K562 (cell line): ENCODE measurements around the gene UBE2M. TPM values are rescaled to one million over a fixed set of nuclear protein-coding genes. Genes with fewer than 3 reads are reported as not detected.

Experiments
- ATAC-seq: fragments of 200-7000 bp; cut with Tn5 transposase; 3 replicates; pipeline ENCODE4 v1.9.1; 2020; ENCODE audit warnings: moderate library complexity
- BruUV-seq: library from RNA; stranded (reverse); fragments of 400-500 nt; replicated peaks from 2 replicates; lab custom pipeline; 2021; lab: Mats Ljungman, UMichigan
- CTCF ChIA-PET: fragments of 300-600 bp; formaldehyde crosslinking; extraction: SDS; loops from one replicate; lab custom pipeline; 2021; ENCODE audit warnings: low intra/inter-chr PET ratio; lab: Yijun Ruan, JAX
- POLR2A ChIA-PET: fragments of 300-600, 350-650 bp; sonication (Branson Sonifier 250); formaldehyde crosslinking; extraction: SDS; loops from one replicate; lab custom pipeline; 2021; ENCODE audit warnings: antibody characterized with exemption, inconsistent platforms; lab: Yijun Ruan, JAX
- DNase-seq, 4 experiments: peaks; one replicate each; pipeline versions ENCODE4 v3.0.0 to v3.0.0-alpha.2; 2011 to 2018; ENCODE audit warnings: low spot score in 3 of 4, mixed read lengths in 3 of 4; ENCODE audit errors: extremely low read depth in 1 of 4
- FAIRE-seq: peaks from 2 replicates; lab custom pipeline; 2011; peaks lifted over from hg19 to GRCh38; lab: Jason Lieb, UNC
- H2AFZ ChIP-seq: 2 replicates; pipeline ENCODE4 v1.6.0; 2011; ENCODE audit warnings: low read depth, low read length, control low read depth, inconsistent platforms
- H3K27ac ChIP-seq: fragments of 200-600 bp; 3 replicates; pipeline ENCODE4 v1.8.0; 2011; ENCODE audit warnings: low read depth, mild to moderate bottlenecking, control low read depth, inconsistent platforms, low read length, moderate library complexity, mixed read lengths; ENCODE audit errors: extremely low read depth
- H3K27me3 ChIP-seq, 2 experiments: fragments of 300-600 bp in 1 of 2; 2 replicates in 1 of 2; 3 replicates in 1 of 2; pipeline versions ENCODE4 v1.6.0 to v1.8.0; 2011; ENCODE audit warnings: inconsistent platforms in 2 of 2, low read length in 2 of 2, mild to moderate bottlenecking in 1 of 2, mixed read lengths in 1 of 2, moderate library complexity in 1 of 2; ENCODE audit not compliant: control insufficient read depth in 2 of 2, insufficient read depth in 2 of 2
- H3K36me3 ChIP-seq: fragments of 300-600 bp; 3 replicates; pipeline ENCODE4 v1.8.0; 2011; ENCODE audit warnings: mild to moderate bottlenecking, low read length, inconsistent platforms; ENCODE audit not compliant: control insufficient read depth, insufficient read depth
- H3K4me1 ChIP-seq, 2 experiments: fragments of 200-600 bp in 1 of 2; replicated peaks in 1 of 2; 2 replicates in 1 of 2; 3 replicates in 1 of 2; pipeline versions ENCODE4 v1.5.1 to v1.8.0; 2011; ENCODE audit warnings: inconsistent platforms in 2 of 2, low read length in 2 of 2, mild to moderate bottlenecking in 1 of 2, mixed read lengths in 1 of 2, moderate library complexity in 1 of 2; ENCODE audit not compliant: control insufficient read depth in 2 of 2, insufficient read depth in 2 of 2
- H3K4me2 ChIP-seq: 2 replicates; pipeline ENCODE4 v1.6.1; 2011; ENCODE audit warnings: low read length, control low read depth, inconsistent platforms, mixed read lengths; ENCODE audit not compliant: insufficient read depth
- H3K4me3 ChIP-seq: fragments of 200-600 bp; sonication (generic), shearing (Covaris generic); 2 replicates; pipeline ENCODE4 v1.5.1; 2016; ENCODE audit warnings: control low read depth, inconsistent platforms
- H3K79me2 ChIP-seq: fragments of 200-600 bp; 3 replicates; pipeline ENCODE4 v1.8.0; 2011; ENCODE audit warnings: low read length, inconsistent platforms; ENCODE audit not compliant: control insufficient read depth, insufficient read depth
- H3K9ac ChIP-seq, 2 experiments: 2 replicates each; pipeline versions ENCODE4 v1.6.0 to v1.6.1; 2011; ENCODE audit warnings: low read depth in 2 of 2, low read length in 2 of 2, control low read depth in 1 of 2, inconsistent platforms in 1 of 2, mild to moderate bottlenecking in 1 of 2, mixed read lengths in 1 of 2; ENCODE audit not compliant: insufficient read depth in 1 of 2
- H3K9me1 ChIP-seq: one replicate; pipeline ENCODE4 v1.6.0; 2011; ENCODE audit warnings: inconsistent platforms, mild to moderate bottlenecking, low read length, moderate library complexity; ENCODE audit not compliant: control insufficient read depth, insufficient read depth
- H3K9me3 ChIP-seq: replicated peaks from 2 replicates; pipeline ENCODE4 v1.5.1; 2011; ENCODE audit warnings: low read depth, low read length, inconsistent platforms; ENCODE audit not compliant: control insufficient read depth, insufficient read depth
- H4K20me1 ChIP-seq: replicated peaks from 2 replicates; pipeline ENCODE4 v1.6.1; 2011; ENCODE audit warnings: low read length, inconsistent platforms, mixed read lengths; ENCODE audit not compliant: control insufficient read depth, insufficient read depth
- DMBX1 ChIP-seq: fragments of 250-450 bp; sonication (Bioruptor Pico); IDR thresholded peaks from 2 replicates; pipeline ENCODE4 v1.8.0; 2022; ENCODE audit warnings: inconsistent platforms, mild to moderate bottlenecking, moderate library complexity, borderline replicate concordance
- SIRT6 ChIP-seq: IDR thresholded peaks from one replicate; pipeline ENCODE4 v1.6.1; 2012; ENCODE audit warnings: low read depth, mild to moderate bottlenecking, control low read depth, inconsistent platforms, low read length, moderate library complexity
- ZSCAN29 ChIP-seq: fragments of 450-650 bp; IDR thresholded peaks from 2 replicates; pipeline ENCODE4 v1.6.1; 2017
- WGBS: fragments of 100-300 bp; shearing (Covaris generic); methylation state at CpG from one replicate; pipeline ENCODE4 v1.1.6; 2016; ENCODE audit warnings: low coverage, mixed read lengths; ENCODE audit not compliant: insufficient coverage; ENCODE audit errors: missing lambda C conversion rate; 5-methylcytosine and 5-hydroxymethylcytosine counted together
- in situ Hi-C: fragments of 300-500 bp; cut with MboI; formaldehyde crosslinking; loops from 4 replicates; pipeline ENCODE4 v1.15.0; 2018; ENCODE audit warnings: inconsistent platforms, mixed read lengths
- intact Hi-C: fragments of 100-400 bp; cut with micrococcal nuclease; formaldehyde crosslinking; loops from 2 replicates; pipeline ENCODE4 v1.14.2; 2022
- polyA plus RNA-seq, 8 experiments: library from polyadenylated mRNA; depleted of rRNA in 4 of 8; stranded (reverse) in 5 of 8; unstranded in 3 of 8; fragments of >200 nt; fragmentation: Nextera tagmentation in 2 of 8; fragmentation: Illumina TruSeq in 1 of 8; extraction: Ambion mirVana in 2 of 8; extraction: Trizol in 1 of 8; gene quantifications; 2 replicates each; pipeline versions ENCODE4 v1.2.1 to v1.2.3, GENCODE V29; 2011 to 2014; ENCODE audit warnings: inconsistent platforms in 1 of 8, missing spikeins in 1 of 8
- total RNA-seq, 7 experiments: library from RNA; depleted of rRNA in 6 of 7; stranded (reverse); fragments of >200 nt in 6 of 7; fragmentation: Illumina TruSeq in 2 of 7; extraction: Trizol in 2 of 7; gene quantifications; 2 replicates each; pipeline versions ENCODE4 v1.2.1 to v1.2.3, GENCODE V29; 2011 to 2021; ENCODE audit warnings: low replicate concordance in 1 of 7
- TF ChIP-seq, protein P1 (sequence below): sonication (generic); formaldehyde crosslinking; IDR thresholded peaks from 2 replicates; pipeline ENCODE4 v1.8.1; 2023; ENCODE audit warnings: mild to moderate bottlenecking, missing genetic modification reagents

Gene UBE2M
- total and polyA plus RNA-seq, 9 of the 15 experiments (the other 6 are each of a cell fraction or from before 2014, with no cell fraction given) = 0.92 to 163 (median 85.7) TPM

DNA sequence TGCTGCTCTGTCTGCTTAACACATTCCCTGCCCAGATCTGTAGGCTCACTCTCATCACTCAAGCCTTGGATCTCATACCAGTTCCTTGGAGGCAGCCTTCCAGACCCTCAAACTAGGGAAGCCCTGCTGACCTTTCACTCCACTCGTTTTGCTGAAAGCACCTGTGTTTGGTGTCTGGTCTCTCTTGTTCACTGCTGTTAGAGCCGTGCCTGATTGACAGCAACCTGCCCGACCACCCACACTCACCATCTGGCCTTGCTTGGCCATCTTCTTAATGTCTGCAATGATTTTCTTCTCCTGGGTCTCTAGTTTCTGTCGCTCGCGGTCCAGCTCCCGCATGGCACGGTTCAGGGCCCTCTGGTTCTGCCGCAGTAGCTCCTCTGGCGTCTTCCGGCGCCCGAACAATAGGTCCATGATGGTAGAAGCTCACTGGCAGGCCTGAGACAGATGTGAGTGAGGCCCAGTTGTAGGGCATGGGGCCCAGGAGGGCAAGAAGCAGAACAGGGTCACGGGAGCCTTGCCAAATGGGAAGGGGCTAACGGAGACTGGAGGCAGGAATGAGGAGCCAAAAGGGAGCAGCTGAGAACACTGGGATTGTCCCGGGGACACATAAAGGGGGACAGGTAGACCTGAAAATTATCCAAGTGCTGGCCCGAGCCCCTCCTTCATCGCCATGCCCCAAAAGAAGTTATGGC lies 4.5 kb downstream of the UBE2M start:
- intact Hi-C loops (no loop called here), in situ Hi-C loops (no loop called here)
- Histone ChIP-seq H3K9ac (peak overlapping the region; percentile 84 to 94), H3K27me3 (no peaks in the 10 kb centered on the region), H3K27ac (peak overlapping the region; percentile 86), H4K20me1 (peaks cover 4% of the 10 kb centered on the region; the same call in 1 of the 2 replicates), H3K9me1 (peaks cover 3% of the 10 kb centered on the region), H3K4me2 (peak overlapping the region; percentile 98), H3K4me1 (peaks cover 28 to 60% of the 10 kb centered on the region in 2 experiments), H3K36me3 (peaks cover 70% of the 10 kb centered on the region), H3K4me3 (peak overlapping the region; percentile 62), H3K79me2 (peaks cover 43% of the 10 kb centered on the region), H2AFZ (no peak overlapping the region), H3K9me3 (no peaks in the 10 kb centered on the region)
- ChIA-PET POLR2A (interaction anchor here (0.6 to 3.7 kb wide), 10 partner anchors 9 to 191 kb away, joined by 3 to 48 read pairs (median 4); partner anchors contain the start of genes TRIM28, ZBTB45, ZNF446 and ZNF497), CTCF (no interaction called here)
- WGBS = 60% methylated on average over 18 of the region's 18 CpGs
- FAIRE-seq = peak; percentile 59
- DNase-seq = no peak
- ATAC-seq = no peak
- TF ChIP-seq SIRT6 = peak; percentile 6
- TF ChIP-seq DMBX1 (CRISPR knock-in tag) = no peak
- TF ChIP-seq ZSCAN29 = 0 out of 2 replicates have a peak, but pooled peaks have one; percentile 30
- TF ChIP-seq, protein P1, sequence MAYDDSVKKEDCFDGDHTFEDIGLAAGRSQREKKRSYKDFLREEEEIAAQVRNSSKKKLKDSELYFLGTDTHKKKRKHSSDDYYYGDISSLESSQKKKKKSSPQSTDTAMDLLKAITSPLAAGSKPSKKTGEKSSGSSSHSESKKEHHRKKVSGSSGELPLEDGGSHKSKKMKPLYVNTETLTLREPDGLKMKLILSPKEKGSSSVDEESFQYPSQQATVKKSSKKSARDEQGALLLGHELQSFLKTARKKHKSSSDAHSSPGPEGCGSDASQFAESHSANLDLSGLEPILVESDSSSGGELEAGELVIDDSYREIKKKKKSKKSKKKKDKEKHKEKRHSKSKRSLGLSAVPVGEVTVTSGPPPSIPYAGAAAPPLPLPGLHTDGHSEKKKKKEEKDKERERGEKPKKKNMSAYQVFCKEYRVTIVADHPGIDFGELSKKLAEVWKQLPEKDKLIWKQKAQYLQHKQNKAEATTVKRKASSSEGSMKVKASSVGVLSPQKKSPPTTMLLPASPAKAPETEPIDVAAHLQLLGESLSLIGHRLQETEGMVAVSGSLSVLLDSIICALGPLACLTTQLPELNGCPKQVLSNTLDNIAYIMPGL = 0 out of 2 replicates have a peak, but pooled peaks have one; percentile 6
- no TSS peak for BruUV-seq
